CD4-positive, alpha-beta T cell treated with Interleukin-1 beta for 1 hour (primary cell): Measurements from ENCODE around the gene TGOLN2.
"Not testable (repeated sequence)": the region's sequence is repeated elsewhere in the genome, so short reads cannot be mapped to it uniquely, and the experiment has no call there.

ENCODE experiments used
- DNase-seq, 2 donors: peaks; one replicate each; pipeline ENCODE4 v3.0.0-alpha.2; 2020 to 2022

TGOLN2 gene

GRCh38 chr2:85334928-85335327, 7.1 kb upstream of the TGOLN2 start:
- no peak for DNase-seq

- not testable (repeated sequence) for DNase-seq
Observed at GRCh38 chr2:85333877-85334276, 6.1 kb upstream of the TGOLN2 start.

DNA sequence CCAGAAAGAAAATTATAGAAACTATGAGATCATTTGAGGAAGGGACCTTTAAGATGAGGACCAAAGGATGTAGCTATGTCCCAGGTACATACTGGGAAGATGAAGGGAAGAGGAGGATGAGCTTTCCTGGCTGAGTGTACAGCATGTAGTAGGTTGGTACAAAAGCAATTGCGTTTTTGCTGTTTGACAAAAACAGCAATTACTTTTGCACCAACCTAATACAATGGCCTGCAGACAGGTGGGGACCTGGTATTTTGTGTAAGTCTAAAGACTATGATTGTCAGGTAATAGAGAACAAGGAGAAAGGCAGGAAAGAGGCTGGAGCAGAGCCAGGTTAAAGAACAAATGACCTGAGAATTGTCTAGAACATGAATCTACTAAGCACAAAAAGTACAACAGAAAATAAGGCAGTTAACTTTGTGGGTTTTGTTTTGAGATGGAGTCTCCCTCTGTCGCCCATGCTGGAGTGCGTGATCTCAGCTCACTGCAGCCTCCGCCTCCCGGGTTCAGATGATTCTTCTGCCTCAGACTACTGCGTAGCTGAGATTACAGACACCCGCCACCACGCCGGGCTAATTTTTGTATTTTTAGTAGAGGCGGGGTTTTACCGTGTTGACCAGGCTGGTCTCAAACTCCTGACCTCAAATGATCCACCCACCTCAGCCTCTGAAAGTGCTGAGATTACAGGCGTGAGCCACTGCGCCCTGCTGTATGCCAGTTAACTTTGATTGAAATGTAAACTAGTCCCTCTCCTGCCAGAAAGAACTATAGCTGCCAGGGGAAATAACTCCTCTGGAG, 3.2 kb upstream of the TGOLN2 start:
- no peak for DNase-seq

- DNase-seq: not testable (repeated sequence)
Observed at GRCh38 chr2:85329701-85330100, 1.9 kb upstream of the TGOLN2 start.

- no peak for DNase-seq
Observed at GRCh38 chr2:85329181-85329651, 1.4 kb upstream of the TGOLN2 start.

GRCh38 chr2:85327160-85327821, 498 bp downstream of the TGOLN2 start:
- DNase-seq: peak; percentile 54 to 58

GRCh38 chr2:85326406-85327159, 1.2 kb downstream of the TGOLN2 start:
- DNase-seq: peak; percentile 36 to 56

DNA sequence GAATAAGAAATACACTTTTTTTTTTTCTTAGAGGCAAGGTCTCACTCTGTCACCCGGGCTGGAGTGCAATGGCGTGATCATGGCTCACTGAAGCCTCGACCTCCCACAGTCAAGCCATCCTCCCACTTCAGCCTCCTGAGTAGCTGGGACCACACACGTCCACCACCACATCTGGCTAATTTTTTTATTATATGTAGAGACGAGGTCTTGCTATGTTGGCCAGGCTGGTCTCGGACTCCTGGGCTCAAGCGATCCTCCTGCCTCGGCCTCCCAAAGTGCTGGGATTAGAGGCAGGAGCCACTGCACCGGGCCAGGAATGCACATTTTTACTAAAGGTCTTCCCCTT, 2.4 kb downstream of the TGOLN2 start:
- DNase-seq: no peak

DNA sequence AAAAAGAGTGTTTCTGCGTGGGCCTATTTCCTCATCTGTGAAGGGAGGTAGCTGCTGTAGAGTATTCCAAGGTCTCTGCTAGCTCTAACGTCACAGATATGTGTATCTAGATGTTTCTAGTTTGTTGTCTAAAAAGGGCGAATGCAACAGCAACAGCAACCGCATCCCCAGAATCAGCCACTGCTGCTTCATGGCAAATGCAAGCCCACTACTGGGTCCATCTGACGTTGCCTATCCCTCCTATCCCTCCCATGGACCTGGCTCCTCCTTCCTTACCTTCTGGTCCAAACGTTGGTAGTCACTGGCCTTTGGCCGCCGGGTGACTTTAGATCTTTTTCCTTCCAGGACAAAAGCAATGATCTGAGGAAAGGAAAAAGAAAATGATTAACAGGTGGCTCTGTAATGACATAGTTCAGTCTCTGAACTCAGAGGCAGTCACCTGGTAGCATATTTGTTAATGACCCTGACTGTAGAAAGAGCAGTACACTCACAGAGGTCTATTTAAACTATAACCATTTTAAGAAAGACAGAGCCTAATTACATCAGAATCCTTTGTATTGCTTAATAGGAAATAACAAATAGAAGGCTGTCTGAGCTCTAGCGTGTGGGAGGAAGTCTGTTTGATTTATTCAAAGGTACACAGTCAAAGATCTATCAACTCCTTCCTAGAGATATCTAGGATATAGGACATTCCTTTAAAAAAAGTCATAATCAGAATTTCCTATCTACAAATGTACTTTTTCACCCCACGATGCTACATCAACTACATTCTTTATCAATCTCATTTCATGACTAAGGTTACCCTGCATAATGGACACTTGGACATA, 2.9 kb downstream of the TGOLN2 start:
- DNase-seq: no peak

DNA sequence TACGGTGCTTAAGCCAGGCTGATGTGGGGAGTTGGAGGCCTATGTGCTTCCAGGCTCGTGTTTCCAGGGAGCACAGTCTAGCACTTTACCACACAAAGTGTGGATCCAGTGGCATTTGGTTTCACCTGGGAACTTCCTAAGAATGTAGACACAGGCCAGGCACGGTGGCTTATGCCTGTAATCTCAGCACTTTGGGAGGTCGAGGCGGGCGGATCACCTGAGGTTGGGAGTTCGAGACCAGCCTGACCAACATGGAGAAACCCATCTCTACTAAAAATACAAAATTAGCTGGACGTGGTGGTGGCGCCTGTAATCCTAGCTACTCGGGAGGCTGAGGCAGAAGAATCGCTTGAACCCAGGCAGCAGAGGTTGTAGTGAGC, 3.8 kb downstream of the TGOLN2 start:
- DNase-seq: not testable (repeated sequence)

GRCh38 chr2:85323351-85323987, 4.3 kb downstream of the TGOLN2 start:
- no peak for DNase-seq

GRCh38 chr2:85319796-85320195, 8.0 kb downstream of the TGOLN2 start:
- DNase-seq: no peak

DNA sequence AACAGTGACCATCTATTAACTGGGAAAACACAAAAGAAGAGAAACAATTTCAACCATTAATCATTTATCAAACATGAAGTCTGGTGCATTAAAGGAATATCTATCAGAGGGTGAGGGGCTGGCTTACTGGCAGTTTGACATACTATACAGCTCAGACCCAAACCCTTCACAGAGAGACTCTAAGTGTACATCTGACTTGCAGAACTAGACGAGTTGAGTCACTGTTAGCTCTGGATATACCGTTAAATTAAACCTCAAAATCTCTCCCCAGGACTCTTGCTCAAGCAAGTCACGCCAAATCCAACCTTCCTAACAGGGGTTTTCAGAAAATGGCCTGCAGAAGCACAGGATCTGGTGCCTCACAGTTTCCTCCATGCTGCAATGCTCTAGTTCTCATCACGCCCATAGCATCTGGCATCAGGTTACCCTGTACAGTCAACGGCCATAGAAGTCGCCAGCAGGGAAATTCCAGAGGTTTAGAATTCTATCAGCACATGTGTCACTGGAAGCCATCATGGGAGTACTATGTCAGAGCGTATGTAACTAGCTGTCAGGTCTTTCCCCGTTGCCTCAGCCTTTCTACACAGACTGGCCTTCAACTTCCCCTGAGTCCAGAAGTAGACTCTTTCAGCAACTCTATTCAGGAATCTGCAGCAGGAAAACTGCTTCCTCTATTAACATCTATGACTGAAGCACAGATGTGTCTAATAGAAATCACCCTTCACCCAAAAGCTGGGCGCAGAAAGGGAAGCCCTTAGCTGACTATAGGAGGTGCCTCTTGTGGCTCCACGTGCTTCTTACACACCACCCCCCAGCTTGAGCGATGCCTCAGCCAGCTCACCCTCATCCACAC, 9.3 kb downstream of the TGOLN2 start:
- DNase-seq: peak in 1 of 2 donors; percentile 19

GRCh38 chr2:85315921-85316320, 11.9 kb downstream of the TGOLN2 start:
- DNase-seq: not testable (repeated sequence)

GRCh38 chr2:85314884-85315242, 12.9 kb downstream of the TGOLN2 start:
- DNase-seq: no peak

GRCh38 chr2:85312404-85312803, 15.4 kb downstream of the TGOLN2 start:
- no peak for DNase-seq

- no peak for DNase-seq
Observed at GRCh38 chr2:85310330-85310729, 17.5 kb downstream of the TGOLN2 start.

- DNase-seq: peak in 1 of 2 donors; percentile 21
Observed at GRCh38 chr2:85309699-85310321, 18.0 kb downstream of the TGOLN2 start.

DNA sequence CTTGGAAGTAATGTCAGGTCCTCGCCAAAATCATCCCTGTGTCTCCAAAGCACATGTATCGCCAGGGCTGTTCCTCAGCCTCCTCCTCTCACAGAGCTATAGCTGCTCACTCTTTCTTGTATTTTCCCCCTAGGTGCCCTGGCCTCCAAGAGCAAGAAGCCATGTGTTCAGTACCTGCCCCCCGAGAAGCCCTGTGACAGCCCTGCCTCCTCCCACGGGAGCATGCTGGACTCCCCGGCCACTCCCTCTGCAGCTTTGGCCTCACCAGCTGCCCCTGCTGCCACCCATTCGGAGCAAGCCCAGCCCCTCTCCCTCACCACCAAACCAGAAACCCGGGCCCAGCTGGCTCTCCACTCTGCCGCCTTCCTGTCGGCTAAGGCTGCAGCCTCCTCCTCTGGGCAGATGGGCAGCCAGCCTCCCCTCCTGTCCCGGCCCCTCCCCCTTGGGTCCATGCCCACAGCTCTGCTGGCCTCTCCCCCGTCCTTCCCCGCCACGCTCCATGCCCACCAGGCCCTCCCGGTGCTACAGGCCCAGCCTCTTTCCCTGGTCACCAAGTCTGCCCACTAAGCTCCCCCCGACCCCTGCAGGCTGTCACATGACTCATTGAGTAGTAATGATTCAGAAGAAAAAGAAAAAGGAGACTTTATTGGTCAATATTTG, 18.8 kb downstream of the TGOLN2 start:
- DNase-seq: no peak

GRCh38 chr2:85308201-85308600, 19.6 kb downstream of the TGOLN2 start:
- no peak for DNase-seq
